Activated effector memory CD4-positive, alpha-beta T cell treated with anti-CD3 and anti-CD28 coated beads, Interleukin-2, amount 50 U/mL, for 16 hours (primary cell): Measurements from ENCODE around the gene MAP3K4.

Experiments used
- DNase-seq: peaks from one replicate; pipeline ENCODE4 v3.0.0-alpha.2; 2020

The MAP3K4 gene

DNA sequence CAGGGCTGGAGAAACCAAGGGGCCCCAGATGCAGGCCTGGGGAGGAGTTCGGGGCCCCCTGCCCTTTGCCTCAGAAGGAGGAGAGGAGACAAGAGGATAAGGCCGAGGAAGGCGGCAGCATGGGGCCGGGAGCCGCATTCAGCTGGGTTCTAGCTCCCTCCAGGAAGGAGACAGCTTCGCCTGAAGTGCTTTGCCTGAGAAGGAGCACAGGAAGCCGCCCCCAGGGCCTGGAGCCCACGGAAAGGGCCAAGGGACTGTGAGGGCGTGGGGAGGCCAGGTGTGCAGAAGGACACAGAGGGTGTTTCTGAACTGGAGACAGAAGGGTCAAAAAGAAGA lies 160.9 kb downstream of the MAP3K4 start:
- DNase-seq = no peak

DNA sequence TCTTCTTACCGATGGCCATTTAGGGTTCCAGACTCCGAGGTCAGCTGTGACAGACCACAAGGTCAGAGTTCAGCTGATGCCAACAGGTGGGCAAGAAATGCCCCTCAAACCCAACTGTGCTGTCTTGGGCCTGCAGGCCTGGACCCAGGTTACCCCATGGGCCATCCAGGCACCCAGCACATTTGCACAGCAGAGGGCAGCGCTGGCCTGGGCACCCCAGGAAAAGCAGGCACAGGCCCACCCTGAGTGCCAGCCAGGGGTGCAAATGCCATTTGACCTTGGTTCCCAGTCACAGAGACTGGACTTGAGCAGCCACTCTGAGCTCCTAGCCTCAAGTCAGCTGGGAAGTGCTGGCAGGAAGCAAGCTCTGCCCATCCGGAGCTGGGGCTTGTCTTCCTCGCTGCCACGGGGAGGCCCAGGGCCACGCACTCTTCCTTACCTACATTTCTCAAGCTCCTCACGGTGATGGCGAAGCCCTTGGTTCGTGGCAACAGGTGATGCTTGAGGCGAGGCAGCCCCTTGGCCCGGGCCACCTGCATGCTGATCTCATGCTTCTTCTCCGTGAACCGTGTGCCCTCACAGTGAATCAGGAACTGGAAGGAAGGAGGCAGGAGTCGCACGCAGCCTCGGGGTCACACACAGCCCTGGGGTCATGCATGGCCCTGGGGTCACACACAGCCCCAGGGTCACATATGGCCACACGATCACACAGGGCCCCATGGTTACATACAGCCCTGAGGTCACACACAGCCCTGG lies 161.5 kb downstream of the MAP3K4 start:
- DNase-seq = no peak

DNA sequence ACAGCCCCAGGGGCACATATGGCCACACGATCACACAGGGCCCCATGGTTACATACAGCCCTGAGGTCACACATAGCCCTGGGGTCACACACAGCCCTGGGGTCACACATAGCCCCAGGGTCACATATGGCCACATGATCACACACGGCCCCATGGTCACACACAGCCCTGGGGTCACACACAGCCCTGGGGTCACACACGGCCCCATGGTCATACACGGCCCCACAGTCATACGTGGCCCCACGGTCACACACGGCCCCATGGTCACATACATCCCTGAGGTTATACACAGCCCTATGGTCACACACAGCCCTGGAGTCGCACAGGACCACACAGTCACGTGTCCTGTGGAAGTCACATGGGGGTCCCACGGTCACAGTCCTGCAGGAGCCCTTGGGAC lies 162.2 kb downstream of the MAP3K4 start:
- no peak for DNase-seq

DNA sequence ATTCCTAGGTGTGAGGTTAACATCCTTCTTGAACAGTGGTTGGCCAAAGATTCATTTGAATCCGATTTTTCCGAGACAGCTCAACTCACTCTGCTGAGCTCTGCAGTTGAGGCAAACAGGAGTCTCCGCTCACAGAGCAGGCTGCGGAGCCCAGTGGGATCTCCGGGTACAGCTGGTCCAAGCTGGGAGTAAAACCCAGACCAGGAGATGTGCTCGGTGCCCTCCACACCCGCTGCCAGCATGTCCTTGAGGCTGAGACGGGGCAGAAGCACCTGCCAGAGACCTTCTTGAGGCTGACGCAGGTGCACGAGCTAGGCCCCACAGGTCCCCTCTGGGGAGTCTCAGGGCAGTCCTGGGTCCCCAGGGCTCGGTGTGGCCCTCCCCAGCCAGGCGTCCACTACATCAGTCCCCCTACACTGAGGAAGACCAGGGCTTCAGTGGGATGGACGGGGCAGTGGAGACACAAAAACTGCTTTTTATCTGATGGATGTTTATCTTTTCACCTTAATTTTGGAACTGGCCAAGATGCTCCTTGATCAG lies 163.3 kb downstream of the MAP3K4 start:
- DNase-seq = no peak

DNA sequence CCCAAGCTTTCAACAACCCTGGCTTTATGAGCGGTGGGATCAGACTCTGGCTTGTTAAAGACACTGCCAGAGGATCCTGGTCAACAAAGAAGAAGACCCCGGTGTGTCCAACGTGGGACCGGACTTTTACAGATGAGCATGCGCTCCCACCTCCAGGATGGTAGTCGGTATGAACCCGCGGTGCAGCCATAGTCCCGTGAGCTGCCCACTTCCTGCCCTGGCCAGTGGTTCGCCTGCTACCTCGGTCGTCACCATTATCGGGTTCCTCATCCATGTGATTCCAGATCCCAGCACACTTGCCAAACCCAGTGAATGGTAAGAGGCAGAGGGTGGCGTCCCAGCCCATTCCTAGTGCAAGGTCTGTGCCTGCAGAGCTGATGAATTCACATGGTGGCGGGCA lies 169.6 kb downstream of the MAP3K4 start:
- DNase-seq = no peak

DNA sequence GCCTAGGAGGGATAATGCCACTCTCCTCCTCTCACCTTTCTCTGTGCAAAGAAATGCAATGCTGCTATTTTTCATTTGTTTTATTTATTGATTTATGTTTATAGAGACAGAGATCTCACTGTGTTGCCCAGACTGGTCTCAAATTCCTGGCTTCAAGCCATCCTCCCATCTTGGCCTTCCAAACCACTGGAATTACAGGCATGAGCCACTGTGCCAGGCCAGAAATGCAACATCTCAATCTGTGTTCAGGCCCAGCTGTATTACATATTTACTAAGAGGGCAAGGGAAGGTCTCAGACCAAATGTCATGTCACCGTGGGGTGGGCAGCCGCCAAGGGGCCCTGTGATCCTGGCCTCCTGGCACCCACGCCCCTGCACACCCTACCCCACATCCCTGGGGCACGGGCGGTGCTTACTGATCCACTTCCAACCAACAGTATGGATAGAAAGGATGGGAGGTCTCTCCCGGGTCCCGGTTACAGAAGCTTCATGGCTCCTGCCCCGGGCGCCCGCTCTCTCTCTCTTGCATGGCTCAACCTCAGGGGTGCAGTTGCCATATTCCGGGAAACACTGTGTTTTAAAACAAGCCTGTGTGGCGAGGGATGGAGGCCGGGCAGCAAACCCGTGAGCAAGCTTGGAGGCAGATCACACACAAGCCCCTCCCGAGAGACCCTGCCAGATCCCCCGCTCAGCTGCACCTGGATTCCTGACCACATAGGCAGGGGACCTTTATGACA lies 170.5 kb downstream of the MAP3K4 start:
- DNase-seq = no peak

DNA sequence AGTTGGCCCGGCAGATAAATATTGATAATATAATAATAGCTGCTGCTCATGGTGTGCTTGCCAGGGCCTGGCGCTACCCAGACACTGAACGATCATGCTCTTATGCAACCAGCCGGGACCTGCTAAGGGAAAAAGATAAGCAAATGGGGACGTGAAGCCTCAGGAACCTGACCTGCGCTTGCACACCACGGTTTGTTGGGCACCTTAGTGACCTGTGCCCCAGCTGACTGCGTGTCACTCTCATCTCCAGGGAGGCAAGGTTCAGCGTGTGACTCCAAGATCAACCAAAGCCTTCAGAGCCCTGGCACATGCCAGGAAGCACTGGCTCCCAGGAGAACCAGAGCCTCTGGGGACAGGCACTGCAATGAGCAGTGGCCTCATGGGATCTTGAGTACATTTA lies 171.2 kb downstream of the MAP3K4 start:
- no peak for DNase-seq

DNA sequence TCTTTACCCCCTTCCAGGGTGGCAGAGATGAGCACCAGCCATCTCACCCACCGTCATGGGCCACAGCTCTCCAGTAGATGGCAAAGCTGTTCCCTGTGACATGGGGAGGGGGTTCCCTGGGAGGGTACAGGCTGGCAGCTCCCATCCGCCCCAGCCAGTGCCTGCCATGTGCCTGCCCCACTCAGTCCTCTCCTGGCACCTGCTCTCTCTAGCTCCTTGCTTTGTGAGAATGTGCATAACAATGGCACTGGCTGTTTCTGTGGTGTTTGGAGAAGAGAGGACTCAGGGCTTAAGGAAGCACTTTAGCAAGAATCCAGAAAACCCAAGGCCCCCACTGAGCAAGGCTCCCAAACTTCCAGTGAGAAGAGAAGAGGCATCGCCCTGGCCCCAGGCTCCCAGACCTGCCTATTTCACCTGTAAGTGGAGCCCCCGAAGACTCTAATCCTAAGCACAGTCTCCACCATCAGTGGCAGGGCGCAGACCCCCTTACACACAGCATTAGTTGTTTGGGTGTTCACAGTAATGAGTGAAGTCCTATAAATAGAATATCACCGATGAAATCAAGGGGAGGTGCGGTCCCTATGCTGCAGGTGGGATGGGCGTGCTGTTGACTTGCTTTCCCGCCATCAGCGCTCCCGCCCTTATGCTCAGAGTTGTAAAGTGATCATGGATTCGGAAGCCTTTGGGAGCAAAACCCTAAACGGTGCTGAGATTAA lies 172.1 kb downstream of the MAP3K4 start:
- no peak for DNase-seq

DNA sequence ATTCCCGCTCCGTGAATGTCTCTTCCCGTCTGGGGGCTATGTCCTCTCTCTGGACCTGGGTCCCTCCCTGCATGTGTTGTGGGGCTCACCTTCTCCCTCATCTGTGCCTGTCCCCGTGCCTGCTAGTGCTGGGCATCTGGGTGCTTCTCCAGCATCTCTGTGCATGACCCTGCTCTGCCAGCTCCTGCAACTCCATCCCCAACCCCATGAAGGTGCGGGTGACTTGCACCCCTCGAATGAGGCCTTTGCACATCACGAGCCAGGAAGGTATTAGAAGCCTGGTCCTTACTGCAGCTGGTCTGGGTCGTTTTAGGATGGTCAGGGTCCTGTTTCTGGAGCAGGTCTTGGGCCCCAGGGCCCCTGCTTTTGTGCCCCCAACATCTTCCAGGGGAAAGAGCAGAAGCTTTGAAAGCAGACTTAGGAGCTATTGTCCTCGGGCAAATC lies 172.6 kb downstream of the MAP3K4 start:
- DNase-seq = no peak

DNA sequence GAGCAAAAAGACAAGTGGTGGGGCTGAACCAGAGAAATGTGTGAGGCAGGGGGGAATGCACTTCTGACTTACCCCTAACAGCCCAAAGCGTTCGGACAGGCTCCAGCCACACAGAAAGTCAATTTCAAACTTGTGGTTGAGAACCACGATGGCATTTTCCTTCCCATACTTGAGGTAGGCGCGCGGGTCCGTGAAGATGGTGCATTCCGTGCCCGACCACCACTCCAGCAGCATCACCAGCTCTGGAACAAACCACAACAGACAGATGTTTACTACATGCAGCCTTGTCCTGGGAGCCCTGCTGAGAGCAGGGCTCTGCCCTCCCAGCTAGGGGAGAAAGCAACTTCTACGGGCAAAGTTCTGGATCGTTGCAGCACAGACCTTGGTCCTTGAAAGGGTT lies 174.6 kb downstream of the MAP3K4 start:
- no peak for DNase-seq

DNA sequence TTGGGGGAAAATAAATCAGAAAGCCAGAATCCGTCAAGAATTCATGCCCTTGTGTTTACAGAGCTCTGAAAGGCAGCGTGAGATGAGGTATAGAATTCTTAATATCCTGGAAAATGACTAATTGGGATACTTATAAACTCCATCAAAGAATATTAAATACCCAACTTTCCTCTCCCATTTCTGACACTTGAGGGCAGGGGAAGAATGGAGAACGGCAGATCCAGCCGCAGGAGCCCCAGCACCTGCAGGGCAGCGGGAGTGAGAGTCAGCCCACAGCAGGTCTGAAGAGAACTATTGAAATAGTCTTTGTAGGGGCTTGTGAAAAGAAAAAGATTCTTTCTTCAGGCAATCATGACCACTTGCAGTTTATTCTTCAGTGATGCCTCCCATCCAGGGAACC lies 175.1 kb downstream of the MAP3K4 start:
- DNase-seq = no peak
